HCT116 (cell line): ENCODE data around the gene TAPT1. TPM values are rescaled to one million over a fixed set of nuclear protein-coding genes. Genes with fewer than 3 reads are reported as not detected.

Experiments used
- ATAC-seq: fragments of 200-7000 bp; cut with Tn5 transposase; 2 replicates; pipeline ENCODE4 v1.9.1; 2020; ENCODE audit warnings: mild to moderate bottlenecking, moderate library complexity
- BruUV-seq: library from RNA; stranded (reverse); fragments of 400-500 nt; replicated peaks from 2 replicates; lab custom pipeline; 2021; lab: Mats Ljungman, UMichigan
- CTCF ChIA-PET: fragments of 300-600 bp; sonication (Branson Sonifier 250); formaldehyde crosslinking; loops from one replicate; lab custom pipeline; 2021; ENCODE audit warnings: antibody characterized with exemption; lab: Charles Lee
- POLR2A ChIA-PET: fragments of 300-600, 350-600 bp; sonication (Branson Sonifier 250); formaldehyde crosslinking; loops from one replicate; lab custom pipeline; 2021; ENCODE audit warnings: antibody characterized with exemption; lab: Charles Lee
- RAD21 ChIA-PET, 2 experiments: fragments of 300-600 bp; sonication (Branson Sonifier 250); formaldehyde crosslinking; loops; one replicate each; lab custom pipeline; 2023; ENCODE audit warnings: low total read pairs in 2 of 2; ENCODE audit not compliant: uncharacterized antibody in 2 of 2, unreplicated experiment in 2 of 2, low non-redundant PET in 1 of 2; lab: Charles Lee
- DNase-seq: peaks from one replicate; pipeline ENCODE4 v3.0.0-alpha.2; 2010; ENCODE audit warnings: low read depth, low spot score
- H2AFZ ChIP-seq: fragments of 200-600 bp; shearing (Covaris generic), sonication (generic); 2 replicates; pipeline ENCODE4 v1.6.1; 2017; ENCODE audit warnings: low read depth, mixed run types, mixed read lengths, antibody characterized with exemption, low read length; ENCODE audit not compliant: poor library complexity, severe bottlenecking
- H3K27ac ChIP-seq: 2 replicates; pipeline ENCODE4 v1.5.1; 2012; ENCODE audit warnings: low read depth, low read length
- H3K27me3 ChIP-seq: fragments of 200-600 bp; sonication (generic); 2 replicates; pipeline ENCODE4 v1.6.1; 2016; ENCODE audit warnings: mixed run types, low read length, mixed read lengths; ENCODE audit not compliant: insufficient read depth
- H3K36me3 ChIP-seq, 2 experiments: fragments of 200-500 bp in 1 of 2; fragments of 200-600 bp in 1 of 2; sonication (Bioruptor generic) in 1 of 2; sonication (generic) in 1 of 2; 2 replicates each; pipeline versions ENCODE4 v1.5.1 to v1.6.1; 2014 to 2016; ENCODE audit warnings: low read length in 2 of 2, inconsistent platforms in 1 of 2, mixed read lengths in 1 of 2, mixed run types in 1 of 2; ENCODE audit not compliant: insufficient read depth in 2 of 2, control insufficient read depth in 1 of 2
- H3K4me1 ChIP-seq, 2 experiments: fragments of 200-600 bp in 1 of 2; sonication (generic) in 1 of 2; 2 replicates each; pipeline versions ENCODE4 v1.5.1 to v1.6.1; 2012 to 2017; ENCODE audit warnings: low read length in 2 of 2, inconsistent platforms in 1 of 2, mild to moderate bottlenecking in 1 of 2, mixed read lengths in 1 of 2, mixed run types in 1 of 2, moderate library complexity in 1 of 2; ENCODE audit not compliant: insufficient read depth in 2 of 2, control insufficient read depth in 1 of 2
- H3K4me2 ChIP-seq: fragments of 200-600 bp; sonication (generic); 2 replicates; pipeline ENCODE4 v1.6.1; 2017; ENCODE audit warnings: mixed run types, low read length, mixed read lengths
- H3K4me3 ChIP-seq, 2 experiments: fragments of 200-600 bp in 1 of 2; sonication (generic) in 1 of 2; replicated peaks in 1 of 2; 2 replicates each; pipeline ENCODE4 v1.5.1; 2011 to 2016; ENCODE audit warnings: low read length in 2 of 2, control low read depth in 1 of 2, low read depth in 1 of 2, mild to moderate bottlenecking in 1 of 2, mixed read lengths in 1 of 2, mixed run types in 1 of 2
- H3K79me2 ChIP-seq: fragments of 200-600 bp; sonication (generic); 2 replicates; pipeline ENCODE4 v1.6.1; 2017; ENCODE audit warnings: mild to moderate bottlenecking, mixed run types, low read length, moderate library complexity, mixed read lengths; ENCODE audit not compliant: insufficient read depth
- H3K9ac ChIP-seq: fragments of 200-600 bp; sonication (generic); 2 replicates; pipeline ENCODE4 v1.6.1; 2016; ENCODE audit warnings: low read length, mixed read lengths
- H3K9me2 ChIP-seq: fragments of 200-600 bp; sonication (generic), shearing (Covaris generic); 2 replicates; pipeline ENCODE4 v1.6.1; 2017; ENCODE audit warnings: mixed run types, mild to moderate bottlenecking, moderate library complexity; ENCODE audit not compliant: insufficient read depth
- H3K9me3 ChIP-seq, 2 experiments: fragments of 200-500 bp in 1 of 2; fragments of 200-600 bp in 1 of 2; sonication (Bioruptor generic) in 1 of 2; sonication (generic) in 1 of 2; 2 replicates each; pipeline ENCODE4 v1.6.1; 2014 to 2017; ENCODE audit warnings: low read length in 2 of 2, mixed read lengths in 2 of 2, inconsistent platforms in 1 of 2, low read depth in 1 of 2, mild to moderate bottlenecking in 1 of 2, mixed run types in 1 of 2, moderate library complexity in 1 of 2; ENCODE audit not compliant: control insufficient read depth in 1 of 2, insufficient read depth in 1 of 2
- H4K20me1 ChIP-seq: fragments of 200-600 bp; sonication (generic), shearing (Covaris generic); 2 replicates; pipeline ENCODE4 v1.6.1; 2017; ENCODE audit warnings: mixed run types, mild to moderate bottlenecking, moderate library complexity; ENCODE audit not compliant: insufficient read depth
- ATF3 ChIP-seq: IDR thresholded peaks from 2 replicates; pipeline ENCODE4 v1.6.1; 2012
- CBX3 ChIP-seq: IDR thresholded peaks from 2 replicates; pipeline ENCODE4 v1.6.1; 2012; ENCODE audit warnings: low read depth
- CEBPB ChIP-seq: IDR thresholded peaks from 2 replicates; pipeline ENCODE4 v1.6.1; 2012; ENCODE audit warnings: low read depth
- EGR1 ChIP-seq: IDR thresholded peaks from 2 replicates; pipeline ENCODE4 v1.6.1; 2012; ENCODE audit warnings: low read depth
- ELF1 ChIP-seq: IDR thresholded peaks from 2 replicates; pipeline ENCODE4 v1.6.1; 2012; ENCODE audit warnings: low read depth, borderline replicate concordance
- EZH2 ChIP-seq: fragments of 200-600 bp; sonication (generic); IDR thresholded peaks from 2 replicates; pipeline ENCODE4 v1.6.1; 2017; ENCODE audit warnings: antibody characterized with exemption, mixed run types
- EZH2phosphoT487 ChIP-seq: fragments of 200-600 bp; IDR thresholded peaks from 2 replicates; pipeline ENCODE4 v1.6.1; 2018; ENCODE audit warnings: antibody characterized with exemption, borderline replicate concordance
- FOSL1 ChIP-seq: IDR thresholded peaks from 2 replicates; pipeline ENCODE4 v1.6.1; 2012; ENCODE audit warnings: low read depth
- JUND ChIP-seq: IDR thresholded peaks from 2 replicates; pipeline ENCODE4 v1.6.1; 2012
- MAX ChIP-seq: IDR thresholded peaks from 2 replicates; pipeline ENCODE4 v1.6.1; 2012
- POLR2AphosphoS5 ChIP-seq: IDR thresholded peaks from 2 replicates; pipeline ENCODE4 v1.6.1; 2011; ENCODE audit warnings: mild to moderate bottlenecking, low read depth, low read length, moderate library complexity
- SP1 ChIP-seq: IDR thresholded peaks from 2 replicates; pipeline ENCODE4 v1.6.1; 2012; ENCODE audit warnings: low read depth
- SRF ChIP-seq: IDR thresholded peaks from 2 replicates; pipeline ENCODE4 v1.6.1; 2012; ENCODE audit warnings: low read depth
- TCF7L2 ChIP-seq: IDR thresholded peaks from 2 replicates; pipeline ENCODE4 v1.7.0; 2011; ENCODE audit warnings: borderline replicate concordance, inconsistent platforms; ENCODE audit not compliant: insufficient read depth, insufficient read length; ENCODE audit errors: extremely low read depth
- intact Hi-C: fragments of 100-400 bp; cut with micrococcal nuclease; formaldehyde crosslinking; loops from 2 replicates; pipeline ENCODE4 v1.10.0; 2022
- total RNA-seq: library from RNA; stranded (reverse); gene quantifications from one replicate; pipeline ENCODE4 v1.2.1, GENCODE V29; 2021; ENCODE audit not compliant: unreplicated experiment

TAPT1 gene
- total RNA-seq, 1 experiment from 2014 or later = 11.7 TPM

- BruUV-seq = no TSS peak
- Histone ChIP-seq H4K20me1 (no peaks in the 10 kb centered on the region), H3K9ac (no peak overlapping the region), H3K4me3 (no peak overlapping the region), H3K36me3 (no peaks in the 10 kb centered on the region), H3K79me2 (no peaks in the 10 kb centered on the region), H3K4me1 (no peaks in the 10 kb centered on the region), H3K27me3 (no peaks in the 10 kb centered on the region), H2AFZ (no peak overlapping the region), H3K9me2 (no peaks in the 10 kb centered on the region), H3K9me3 (no peaks in the 10 kb centered on the region), H3K4me2 (no peak overlapping the region), H3K27ac (no peak overlapping the region)
- DNase-seq (no peak), ATAC-seq (no peak)
- ChIA-PET CTCF (no interaction called here), POLR2A (no interaction called here), RAD21 (no interaction called here)
- no peak for TF ChIP-seq CBX3
- TF ChIP-seq JUND = no peak
- no peak for TF ChIP-seq SRF
- TF ChIP-seq EZH2 = no peak
- no peak for TF ChIP-seq ELF1
- no peak for TF ChIP-seq SP1
- TF ChIP-seq TCF7L2 = no peak
- no peak for TF ChIP-seq FOSL1
- no peak for TF ChIP-seq POLR2AphosphoS5
- TF ChIP-seq MAX = no peak
- TF ChIP-seq EGR1 = no peak
- TF ChIP-seq CEBPB = no peak
- no peak for TF ChIP-seq EZH2phosphoT487
- TF ChIP-seq ATF3 = no peak
- intact Hi-C loops = no loop called here
Measured at GRCh38 chr4:16202598-16202997, 23.7 kb downstream of the TAPT1 start.
